Neural cell (in vitro differentiated cells): ENCODE measurements around the gene CPPED1.

Experiments
- EP300 ChIP-seq: fragments of 450-650 bp; conservative IDR thresholded peaks from 2 replicates; pipeline ENCODE4 v1.6.1; 2014; ENCODE audit warnings: antibody characterized with exemption, mild to moderate bottlenecking, moderate library complexity; ENCODE audit not compliant: poor library complexity, severe bottlenecking
- POLR2AphosphoS5 ChIP-seq: IDR thresholded peaks from 2 replicates; pipeline ENCODE4 v1.6.1; 2012
- TF ChIP-seq, protein P1 (sequence below): fragments of 450-650 bp; IDR thresholded peaks from 2 replicates; pipeline ENCODE4 v1.5.1; 2014; ENCODE audit warnings: antibody characterized with exemption, mild to moderate bottlenecking, moderate library complexity; ENCODE audit not compliant: poor library complexity, severe bottlenecking

DNA sequence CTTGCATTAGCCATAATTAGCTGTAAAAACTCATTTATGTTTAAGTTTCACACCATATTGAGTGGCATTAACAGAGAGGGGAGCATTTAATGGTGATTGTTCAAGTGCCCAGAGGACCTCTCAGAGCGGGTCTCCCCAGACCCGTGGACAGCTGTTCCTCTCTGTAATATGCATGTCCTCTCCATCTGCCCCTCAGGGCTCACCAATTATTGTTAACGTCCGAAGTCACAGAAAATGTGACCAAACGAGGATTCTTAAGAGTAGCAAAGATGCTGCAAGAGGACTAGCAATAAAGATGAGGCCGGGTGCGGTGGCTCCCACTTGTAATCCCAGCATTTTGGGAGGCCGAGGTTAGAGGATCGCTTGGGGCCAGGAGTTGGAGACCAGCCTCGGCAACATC is 130.2 kb downstream of the CPPED1 start:
- TF ChIP-seq, protein P1, sequence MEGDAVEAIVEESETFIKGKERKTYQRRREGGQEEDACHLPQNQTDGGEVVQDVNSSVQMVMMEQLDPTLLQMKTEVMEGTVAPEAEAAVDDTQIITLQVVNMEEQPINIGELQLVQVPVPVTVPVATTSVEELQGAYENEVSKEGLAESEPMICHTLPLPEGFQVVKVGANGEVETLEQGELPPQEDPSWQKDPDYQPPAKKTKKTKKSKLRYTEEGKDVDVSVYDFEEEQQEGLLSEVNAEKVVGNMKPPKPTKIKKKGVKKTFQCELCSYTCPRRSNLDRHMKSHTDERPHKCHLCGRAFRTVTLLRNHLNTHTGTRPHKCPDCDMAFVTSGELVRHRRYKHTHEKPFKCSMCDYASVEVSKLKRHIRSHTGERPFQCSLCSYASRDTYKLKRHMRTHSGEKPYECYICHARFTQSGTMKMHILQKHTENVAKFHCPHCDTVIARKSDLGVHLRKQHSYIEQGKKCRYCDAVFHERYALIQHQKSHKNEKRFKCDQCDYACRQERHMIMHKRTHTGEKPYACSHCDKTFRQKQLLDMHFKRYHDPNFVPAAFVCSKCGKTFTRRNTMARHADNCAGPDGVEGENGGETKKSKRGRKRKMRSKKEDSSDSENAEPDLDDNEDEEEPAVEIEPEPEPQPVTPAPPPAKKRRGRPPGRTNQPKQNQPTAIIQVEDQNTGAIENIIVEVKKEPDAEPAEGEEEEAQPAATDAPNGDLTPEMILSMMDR = no peak
- TF ChIP-seq POLR2AphosphoS5 (no peak), EP300 (no peak)
